PC-9 (cell line): ENCODE results near the gene FOXA3.

Experiments
- EZH2 ChIP-seq: fragments of 200-600 bp; sonication (generic); IDR thresholded peaks from 2 replicates; pipeline ENCODE4 v1.8.0; 2017; ENCODE audit warnings: antibody characterized with exemption, low read depth
- TF ChIP-seq, protein P1 (sequence below): fragments of 200-600 bp; sonication (generic); conservative IDR thresholded peaks from 2 replicates; pipeline ENCODE4 v1.6.1; 2017; ENCODE audit warnings: mixed run types, antibody characterized with exemption, mild to moderate bottlenecking, moderate library complexity

DNA sequence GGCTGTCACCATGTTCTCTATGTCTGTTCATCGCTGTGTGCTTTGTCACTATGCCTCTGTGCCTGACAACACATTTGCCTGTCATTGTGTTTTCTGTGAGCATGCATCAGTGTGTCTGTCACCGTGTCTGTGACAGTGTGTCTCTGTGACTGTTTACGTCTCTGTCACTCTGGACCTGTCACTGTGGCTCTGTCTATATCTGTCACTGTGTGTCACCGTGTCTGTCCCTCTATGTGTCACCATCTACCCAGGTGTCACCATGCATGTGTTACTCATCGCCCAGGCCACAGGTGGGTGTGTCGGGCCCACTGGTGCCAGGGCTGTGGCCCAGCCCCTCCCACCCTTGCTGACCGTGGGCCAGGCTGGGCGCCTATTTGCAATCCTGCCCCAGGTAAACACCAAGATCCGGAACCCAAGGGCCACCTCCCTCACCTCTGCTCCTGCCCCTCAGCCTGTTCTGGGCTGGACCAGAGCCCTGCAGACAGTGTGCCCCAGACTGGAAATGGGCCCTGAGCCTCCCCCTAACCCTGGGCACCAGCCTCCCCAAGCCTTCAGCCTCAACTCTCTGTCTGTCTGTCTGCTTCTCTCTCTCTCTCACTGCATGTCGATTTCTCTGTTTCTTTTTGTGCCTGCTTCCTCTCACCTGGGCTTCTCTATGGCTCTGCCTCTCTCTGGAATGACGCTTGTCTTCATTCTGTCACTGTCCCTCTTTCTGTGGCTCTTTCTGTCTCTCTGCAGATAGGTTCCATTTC, 14.1 kb downstream of the FOXA3 start:
- TF ChIP-seq, protein P1, sequence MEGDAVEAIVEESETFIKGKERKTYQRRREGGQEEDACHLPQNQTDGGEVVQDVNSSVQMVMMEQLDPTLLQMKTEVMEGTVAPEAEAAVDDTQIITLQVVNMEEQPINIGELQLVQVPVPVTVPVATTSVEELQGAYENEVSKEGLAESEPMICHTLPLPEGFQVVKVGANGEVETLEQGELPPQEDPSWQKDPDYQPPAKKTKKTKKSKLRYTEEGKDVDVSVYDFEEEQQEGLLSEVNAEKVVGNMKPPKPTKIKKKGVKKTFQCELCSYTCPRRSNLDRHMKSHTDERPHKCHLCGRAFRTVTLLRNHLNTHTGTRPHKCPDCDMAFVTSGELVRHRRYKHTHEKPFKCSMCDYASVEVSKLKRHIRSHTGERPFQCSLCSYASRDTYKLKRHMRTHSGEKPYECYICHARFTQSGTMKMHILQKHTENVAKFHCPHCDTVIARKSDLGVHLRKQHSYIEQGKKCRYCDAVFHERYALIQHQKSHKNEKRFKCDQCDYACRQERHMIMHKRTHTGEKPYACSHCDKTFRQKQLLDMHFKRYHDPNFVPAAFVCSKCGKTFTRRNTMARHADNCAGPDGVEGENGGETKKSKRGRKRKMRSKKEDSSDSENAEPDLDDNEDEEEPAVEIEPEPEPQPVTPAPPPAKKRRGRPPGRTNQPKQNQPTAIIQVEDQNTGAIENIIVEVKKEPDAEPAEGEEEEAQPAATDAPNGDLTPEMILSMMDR, result no peak
- TF ChIP-seq EZH2, result no peak
